Neural cell (in vitro differentiated cells): Measurements from ENCODE around the gene TMEM170A. TPM values are rescaled to one million over a fixed set of nuclear protein-coding genes. Genes with fewer than 3 reads are reported as not detected.
"Not testable (repeated sequence)": the region's sequence is repeated elsewhere in the genome, so short reads cannot be mapped to it uniquely, and the experiment has no call there.

Experiments used
- H2AFZ ChIP-seq: fragments of 200-600, 300-800 bp; sonication (generic), shearing (Covaris generic); 2 replicates; pipeline ENCODE4 v1.6.0; 2014; ENCODE audit warnings: low read depth, mild to moderate bottlenecking, antibody characterized with exemption, low read length, moderate library complexity
- H3F3A ChIP-seq: fragments of 200-600 bp; shearing (Covaris generic); 2 replicates; pipeline ENCODE4 v1.6.1; 2016; ENCODE audit warnings: mild to moderate bottlenecking, moderate library complexity, mixed read lengths, antibody characterized with exemption, low read length; ENCODE audit not compliant: insufficient read depth, poor library complexity, severe bottlenecking
- H3K27ac ChIP-seq: fragments of 200-600, 300-800 bp; sonication (generic), shearing (Covaris generic); 2 replicates; pipeline ENCODE4 v1.5.1; 2014; ENCODE audit warnings: mild to moderate bottlenecking, low read length, moderate library complexity
- H3K27me3 ChIP-seq: fragments of 300-800, 200-600 bp; sonication (generic), shearing (Covaris generic); 2 replicates; pipeline ENCODE4 v1.6.0; 2014; ENCODE audit warnings: mild to moderate bottlenecking, low read depth, low read length, moderate library complexity; ENCODE audit not compliant: insufficient read depth
- H3K36me3 ChIP-seq: fragments of 300-800, 200-600 bp; sonication (generic), shearing (Covaris generic); 2 replicates; pipeline ENCODE4 v1.5.1; 2014; ENCODE audit warnings: mild to moderate bottlenecking, antibody characterized with exemption, low read length, moderate library complexity; ENCODE audit not compliant: insufficient read depth
- H3K4me2 ChIP-seq: fragments of 300-800, 200-600 bp; sonication (generic), shearing (Covaris generic); 2 replicates; pipeline ENCODE4 v1.6.0; 2014; ENCODE audit warnings: mild to moderate bottlenecking, low read length
- H3K4me3 ChIP-seq: fragments of 300-800, 200-600 bp; sonication (generic), shearing (Covaris generic); 2 replicates; pipeline ENCODE4 v1.5.1; 2014; ENCODE audit warnings: mild to moderate bottlenecking, low read length, moderate library complexity
- H3K79me2 ChIP-seq: fragments of 200-600 bp; shearing (Covaris generic); replicated peaks from 2 replicates; pipeline ENCODE4 v1.6.0; 2014; ENCODE audit warnings: mild to moderate bottlenecking, low read length, moderate library complexity; ENCODE audit not compliant: insufficient read depth
- H3K9ac ChIP-seq: fragments of 300-800, 200-600 bp; sonication (generic), shearing (Covaris generic); 2 replicates; pipeline ENCODE4 v1.6.1; 2016; ENCODE audit warnings: mild to moderate bottlenecking, low read length, mixed read lengths
- H3K9me2 ChIP-seq: fragments of 200-600 bp; shearing (Covaris generic); 2 replicates; pipeline ENCODE4 v1.6.1; 2016; ENCODE audit warnings: mild to moderate bottlenecking, low read length, mixed read lengths; ENCODE audit not compliant: insufficient read depth
- H3K9me3 ChIP-seq: fragments of 200-600, 300-800 bp; sonication (generic), shearing (Covaris generic); 2 replicates; pipeline ENCODE4 v1.6.1; 2016; ENCODE audit warnings: mild to moderate bottlenecking, mixed run types, low read length, moderate library complexity, mixed read lengths
- H4K20me1 ChIP-seq: fragments of 200-600 bp; shearing (Covaris generic); 2 replicates; pipeline ENCODE4 v1.6.1; 2016; ENCODE audit warnings: mild to moderate bottlenecking, mixed run types; ENCODE audit not compliant: insufficient read depth
- CTCF ChIP-seq: fragments of 450-650 bp; IDR thresholded peaks from 2 replicates; pipeline ENCODE4 v1.5.1; 2014; ENCODE audit warnings: antibody characterized with exemption, mild to moderate bottlenecking, moderate library complexity; ENCODE audit not compliant: poor library complexity, severe bottlenecking
- EP300 ChIP-seq: fragments of 450-650 bp; conservative IDR thresholded peaks from 2 replicates; pipeline ENCODE4 v1.6.1; 2014; ENCODE audit warnings: antibody characterized with exemption, mild to moderate bottlenecking, moderate library complexity; ENCODE audit not compliant: poor library complexity, severe bottlenecking
- EZH2 ChIP-seq: fragments of 200-600, 300-800 bp; shearing (Covaris generic), sonication (generic); IDR thresholded peaks from 2 replicates; pipeline ENCODE4 v1.6.1; 2014; ENCODE audit warnings: antibody characterized with exemption, low read length, borderline replicate concordance, mild to moderate bottlenecking; ENCODE audit not compliant: insufficient read depth, poor library complexity, severe bottlenecking
- MXI1 ChIP-seq: fragments of 450-650 bp; conservative IDR thresholded peaks from 2 replicates; pipeline ENCODE4 v1.6.1; 2014; ENCODE audit warnings: antibody characterized with exemption, mild to moderate bottlenecking; ENCODE audit not compliant: poor library complexity, severe bottlenecking
- POLR2AphosphoS5 ChIP-seq: IDR thresholded peaks from 2 replicates; pipeline ENCODE4 v1.6.1; 2012
- RAD21 ChIP-seq: fragments of 450-650 bp; conservative IDR thresholded peaks from 2 replicates; pipeline ENCODE4 v1.6.1; 2014; ENCODE audit warnings: antibody characterized with exemption, mild to moderate bottlenecking, moderate library complexity
- REST ChIP-seq: IDR thresholded peaks from 2 replicates; pipeline ENCODE4 v1.6.1; 2012; ENCODE audit warnings: borderline replicate concordance
- SMC3 ChIP-seq: fragments of 450-650 bp; conservative IDR thresholded peaks from 2 replicates; pipeline ENCODE4 v1.6.1; 2014; ENCODE audit warnings: antibody characterized with exemption, mild to moderate bottlenecking, moderate library complexity; ENCODE audit not compliant: poor library complexity
- TAF1 ChIP-seq: IDR thresholded peaks from 2 replicates; pipeline ENCODE4 v1.6.1; 2012; ENCODE audit warnings: low read depth
- polyA plus RNA-seq: library from polyadenylated mRNA; depleted of rRNA; stranded (reverse); fragments of >200 nt; gene quantifications from 2 replicates; pipeline ENCODE4 v1.2.3, GENCODE V29; 2014

The TMEM170A gene
- polyA plus RNA-seq, 1 donor from 2014 or later = 35.9 TPM

GRCh38 chr16:75457485-75458021, 6.9 kb downstream of the TMEM170A start:
- no peaks in the 10 kb centered on the region for H4K20me1 ChIP-seq
- H3K9me2 ChIP-seq = no peaks in the 10 kb centered on the region
- H3K4me3 ChIP-seq = no peak overlapping the region
- no peak for TF ChIP-seq RAD21
- no peak for TF ChIP-seq REST
- TF ChIP-seq SMC3 = no peak
- no peak for TF ChIP-seq EZH2
- TF ChIP-seq CTCF = no peak
- H3F3A ChIP-seq = no peaks in the 10 kb centered on the region
- H3K9me3 ChIP-seq = no peaks in the 10 kb centered on the region
- H3K4me2 ChIP-seq = no peak overlapping the region
- no peak overlapping the region for H2AFZ ChIP-seq
- H3K79me2 ChIP-seq = peaks cover 54% of the 10 kb centered on the region
- H3K27me3 ChIP-seq = no peaks in the 10 kb centered on the region
- H3K9ac ChIP-seq = no peak overlapping the region
- H3K27ac ChIP-seq = no peak overlapping the region
- no peaks in the 10 kb centered on the region for H3K36me3 ChIP-seq

GRCh38 chr16:75456971-75457370, 7.5 kb downstream of the TMEM170A start:
- Histone ChIP-seq H3K4me2 (no peak overlapping the region), H3K27ac (no peak overlapping the region), H3K9ac (no peak overlapping the region), H3K27me3 (no peaks in the 10 kb centered on the region), H2AFZ (no peak overlapping the region), H3K4me3 (no peak overlapping the region), H4K20me1 (no peaks in the 10 kb centered on the region), H3K9me3 (no peaks in the 10 kb centered on the region), H3K79me2 (peaks cover 48% of the 10 kb centered on the region), H3F3A (no peaks in the 10 kb centered on the region), H3K9me2 (no peaks in the 10 kb centered on the region), H3K36me3 (no peaks in the 10 kb centered on the region)
- TF ChIP-seq REST (no peak), SMC3 (no peak), EZH2 (no peak), EP300 (no peak), RAD21 (no peak), CTCF (no peak), MXI1 (no peak), TAF1 (no peak), POLR2AphosphoS5 (no peak)

GRCh38 chr16:75456486-75456885, 8.0 kb downstream of the TMEM170A start:
- not testable (repeated sequence) for H3K9ac ChIP-seq, H3K27me3 ChIP-seq, H4K20me1 ChIP-seq, H3K4me3 ChIP-seq, H3F3A ChIP-seq, H2AFZ ChIP-seq, H3K4me2 ChIP-seq, H3K9me3 ChIP-seq, H3K9me2 ChIP-seq, H3K36me3 ChIP-seq, H3K27ac ChIP-seq
- peaks cover 43% of the 10 kb centered on the region for H3K79me2 ChIP-seq
